IMR-90 (cell line): ENCODE data around the gene MRPL28. TPM values are rescaled to one million over a fixed set of nuclear protein-coding genes. Genes with fewer than 3 reads are reported as not detected.
A peak's percentile ranks its signal among the peaks of the same experiment; 100 is the strongest.

Experiments used
- CEBPB ChIP-seq: IDR thresholded peaks from 2 replicates; pipeline ENCODE4 v1.6.1; 2012; ENCODE audit warnings: low read depth, low read length, improper control_type of control experiment
- MAZ ChIP-seq: IDR thresholded peaks from 2 replicates; pipeline ENCODE4 v1.6.1; 2012; ENCODE audit warnings: low read depth, mild to moderate bottlenecking, low read length, improper control_type of control experiment, moderate library complexity, borderline replicate concordance
- POLR2A ChIP-seq: IDR thresholded peaks from 2 replicates; pipeline ENCODE4 v1.6.1; 2012; ENCODE audit warnings: mild to moderate bottlenecking, low read depth, low read length
- RAD21 ChIP-seq: IDR thresholded peaks from 2 replicates; pipeline ENCODE4 v1.6.1; 2012; ENCODE audit warnings: low read length, improper control_type of control experiment
- polyA plus RNA-seq, 3 experiments: library from polyadenylated mRNA; depleted of rRNA; stranded (reverse); fragments of >200 nt; gene quantifications; 2 replicates each; pipeline ENCODE4 v1.2.3, GENCODE V29; 2012; ENCODE audit warnings: low replicate concordance in 1 of 3
- total RNA-seq: library from RNA; depleted of rRNA; stranded (reverse); fragments of >200 nt; gene quantifications from 2 replicates; pipeline ENCODE4 v1.2.3, GENCODE V29; 2012

MRPL28 gene
- total and polyA plus RNA-seq, 2 of the 4 experiments (the other 2 are of a cell fraction): 104 to 181 TPM

GRCh38 chr16:352547-353403 is 17.6 kb downstream of the MRPL28 start, which contains the start of gene AXIN1 (continued):
- peak; percentile 60 for TF ChIP-seq RAD21
- peak; percentile 60 for TF ChIP-seq POLR2A
- peak; percentile 73; the same call in 1 of the 2 replicates for TF ChIP-seq MAZ
- TF ChIP-seq CEBPB: no peak
